Gastroesophageal sphincter (tissue), 3 donors: Measurements from ENCODE around the gene BBS1.

Source experiments
- CTCF ChIP-seq, 4 experiments: fragments of 200-600 bp in 2 of 4; fragments of 450-650 bp in 2 of 4; sonication (generic) in 1 of 4; IDR thresholded peaks; one replicate each; pipeline ENCODE4 v1.5.1; 2017 to 2019; ENCODE audit warnings: antibody characterized with exemption in 4 of 4, mild to moderate bottlenecking in 2 of 4, moderate library complexity in 2 of 4
- EP300 ChIP-seq: sonication (generic); formaldehyde crosslinking; IDR thresholded peaks from one replicate; pipeline ENCODE4 v1.6.1; 2017; ENCODE audit warnings: antibody characterized with exemption, mild to moderate bottlenecking
- POLR2A ChIP-seq, 2 donors: fragments of 450-650 bp; IDR thresholded peaks; one replicate each; pipeline ENCODE4 v1.6.1; 2017; ENCODE audit warnings: antibody characterized with exemption in 2 of 2, mild to moderate bottlenecking in 2 of 2, moderate library complexity in 1 of 2
- POLR2AphosphoS5 ChIP-seq: sonication (generic); formaldehyde crosslinking; IDR thresholded peaks from one replicate; pipeline ENCODE4 v1.6.1; 2017; ENCODE audit warnings: antibody characterized with exemption

- TF ChIP-seq CTCF (IDR thresholded peaks at IDR 0.05) (no peak), POLR2AphosphoS5 (no peak), EP300 (no peak), POLR2A (IDR thresholded peaks at IDR 0.05) (no peak)
These were observed 13.2 kb downstream of the BBS1 start for GRCh38 chr11:66523611-66524010.
